MM.1S (cell line): Measurements from ENCODE around the gene DCST2.

Experiments used
- EZH2 ChIP-seq: fragments of 300-600 bp; sonication (generic); optimal IDR thresholded peaks from 2 replicates; pipeline ENCODE3; 2017; ENCODE audit warnings: low read depth, mild to moderate bottlenecking, antibody characterized with exemption, low read length, mixed read lengths
- EZH2phosphoT487 ChIP-seq: fragments of 300-600 bp; sonication (generic); IDR thresholded peaks from 2 replicates; pipeline ENCODE4 v1.6.1; 2018; ENCODE audit warnings: antibody characterized with exemption, low read length
- TF ChIP-seq, protein P1 (sequence below): fragments of 300-600 bp; sonication (generic); IDR thresholded peaks from 2 replicates; pipeline ENCODE4 v1.5.1; 2016; ENCODE audit warnings: antibody characterized with exemption, low read length, mixed read lengths

GRCh38 chr1:155002464-155003226 lies 30.9 kb downstream of the DCST2 start, which contains the start of gene ZBTB7B:
- TF ChIP-seq, protein P1, sequence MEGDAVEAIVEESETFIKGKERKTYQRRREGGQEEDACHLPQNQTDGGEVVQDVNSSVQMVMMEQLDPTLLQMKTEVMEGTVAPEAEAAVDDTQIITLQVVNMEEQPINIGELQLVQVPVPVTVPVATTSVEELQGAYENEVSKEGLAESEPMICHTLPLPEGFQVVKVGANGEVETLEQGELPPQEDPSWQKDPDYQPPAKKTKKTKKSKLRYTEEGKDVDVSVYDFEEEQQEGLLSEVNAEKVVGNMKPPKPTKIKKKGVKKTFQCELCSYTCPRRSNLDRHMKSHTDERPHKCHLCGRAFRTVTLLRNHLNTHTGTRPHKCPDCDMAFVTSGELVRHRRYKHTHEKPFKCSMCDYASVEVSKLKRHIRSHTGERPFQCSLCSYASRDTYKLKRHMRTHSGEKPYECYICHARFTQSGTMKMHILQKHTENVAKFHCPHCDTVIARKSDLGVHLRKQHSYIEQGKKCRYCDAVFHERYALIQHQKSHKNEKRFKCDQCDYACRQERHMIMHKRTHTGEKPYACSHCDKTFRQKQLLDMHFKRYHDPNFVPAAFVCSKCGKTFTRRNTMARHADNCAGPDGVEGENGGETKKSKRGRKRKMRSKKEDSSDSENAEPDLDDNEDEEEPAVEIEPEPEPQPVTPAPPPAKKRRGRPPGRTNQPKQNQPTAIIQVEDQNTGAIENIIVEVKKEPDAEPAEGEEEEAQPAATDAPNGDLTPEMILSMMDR, result no peak
- no peak for TF ChIP-seq EZH2
- TF ChIP-seq EZH2phosphoT487, result no peak
